Activated gamma-delta T cell treated with Interleukin-2 at 50 U/mL for 16 hours (primary cell): ENCODE measurements around the gene GPR137.

Experiments used
- DNase-seq: peaks from one replicate; pipeline ENCODE4 v3.0.0-alpha.2; 2020

GPR137 gene

DNA sequence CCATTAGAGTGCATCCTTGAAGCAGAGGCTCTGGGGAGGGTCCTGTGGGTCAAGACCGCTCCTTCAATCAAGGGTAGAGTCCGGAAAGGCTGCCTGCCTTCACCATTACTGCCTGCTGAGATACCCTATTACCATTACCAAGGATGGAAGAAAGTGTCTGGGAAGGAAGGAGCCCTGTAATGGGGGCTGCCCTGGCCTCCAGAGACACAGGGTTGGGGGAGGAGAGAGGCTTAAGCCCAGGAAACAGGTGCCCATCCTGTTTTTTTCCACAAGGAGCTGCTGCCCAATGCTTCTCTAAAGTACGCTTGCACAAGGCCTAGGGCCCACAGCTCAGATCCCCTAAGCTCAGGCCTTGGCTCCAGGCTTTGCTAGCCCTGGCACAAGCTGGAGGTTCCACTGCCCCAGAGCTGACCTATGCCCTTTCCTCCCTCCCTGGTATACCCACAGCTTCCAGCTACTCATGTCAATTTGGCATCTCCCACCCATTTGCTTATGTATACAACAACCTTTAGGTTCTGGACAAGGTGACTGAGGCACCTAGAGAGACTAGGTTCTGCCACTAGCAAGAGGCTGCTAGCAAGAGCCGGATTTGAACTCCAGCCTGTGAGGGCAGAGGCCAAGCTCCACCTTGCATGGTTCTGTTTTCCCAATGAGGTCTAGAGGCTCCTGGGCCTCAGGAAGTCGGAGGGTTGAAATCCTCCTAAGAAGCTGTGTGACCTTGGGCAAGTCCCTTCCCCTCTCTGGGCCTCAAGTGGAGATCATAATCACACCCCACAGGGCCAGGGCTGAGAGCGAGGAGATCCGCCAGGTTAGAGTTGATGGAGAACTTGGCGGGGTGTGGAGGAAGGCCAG, 35.9 kb upstream of the GPR137 start:
- no peak for DNase-seq

DNA sequence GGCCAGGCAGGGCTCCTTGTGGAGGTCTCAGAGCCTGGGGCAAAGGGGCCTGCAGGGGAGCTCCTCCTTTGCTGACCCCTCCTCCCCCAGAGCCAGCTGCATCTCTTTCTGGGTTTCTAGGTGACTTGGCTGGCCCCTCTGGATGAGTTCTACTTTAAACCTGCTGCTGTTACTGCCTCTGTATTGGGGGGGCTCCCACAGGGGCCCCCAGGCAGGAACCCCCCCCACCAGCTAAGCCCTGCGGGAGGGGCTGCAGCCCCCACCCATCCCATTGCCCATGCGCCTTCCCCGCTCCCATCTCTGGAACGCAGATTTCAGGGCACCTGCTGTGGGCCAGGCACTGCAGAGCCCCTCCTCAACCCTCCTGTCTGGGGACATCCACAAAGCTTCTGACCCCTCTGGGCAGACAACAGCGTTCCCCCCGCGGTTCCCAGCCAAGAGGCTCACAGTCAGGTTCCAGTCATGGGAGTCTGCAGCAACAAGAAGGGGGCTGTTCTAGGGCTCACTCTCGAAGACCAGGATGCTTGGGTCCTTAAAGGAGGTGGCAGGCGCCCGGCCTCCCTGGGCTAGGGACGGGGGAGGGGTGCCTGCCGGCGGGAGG, 35.1 kb upstream of the GPR137 start:
- no peak for DNase-seq

DNA sequence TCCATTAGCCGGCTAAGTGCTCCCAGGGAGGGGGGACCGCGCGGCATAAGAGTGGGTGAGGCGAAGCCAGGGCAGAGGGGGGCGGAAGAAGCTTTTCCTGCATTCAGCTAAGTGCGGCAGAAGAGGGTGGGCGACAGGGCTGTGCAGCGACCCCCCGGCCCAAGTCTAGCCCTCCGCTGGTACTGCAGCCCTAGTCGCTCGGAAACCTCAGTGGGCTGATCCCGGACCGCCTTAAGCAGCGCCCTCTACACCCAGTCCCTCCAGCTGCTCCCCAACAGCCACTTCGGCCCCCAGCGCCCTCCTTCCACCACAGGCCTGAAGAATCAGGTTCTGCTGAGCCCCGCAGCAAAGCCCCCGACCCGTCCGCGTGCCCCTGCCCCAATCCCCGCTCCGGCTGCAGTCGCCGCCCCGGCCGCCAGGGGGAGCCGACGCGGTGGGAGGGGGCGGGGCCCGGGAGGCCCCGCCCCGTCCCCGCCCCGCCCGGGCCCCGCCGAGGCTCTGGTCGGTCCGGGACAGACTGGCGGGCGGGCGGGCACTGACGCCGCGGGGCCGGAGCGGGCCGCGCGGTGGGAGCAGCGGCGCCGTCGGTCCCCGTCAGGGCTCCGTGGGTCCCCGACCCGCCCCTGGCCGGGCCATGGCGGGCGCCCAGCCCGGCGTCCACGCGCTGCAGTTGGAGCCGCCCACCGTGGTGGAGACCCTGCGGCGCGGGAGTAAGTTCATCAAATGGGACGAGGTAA, 34.5 kb upstream of the GPR137 start, which contains the start of gene PLCB3:
PLCB3 (plus strand) TSS at position 515 of the 737 bp plus-strand sequence; CDS start at position 635, 120 bp downstream.
- DNase-seq = peak; percentile 59

DNA sequence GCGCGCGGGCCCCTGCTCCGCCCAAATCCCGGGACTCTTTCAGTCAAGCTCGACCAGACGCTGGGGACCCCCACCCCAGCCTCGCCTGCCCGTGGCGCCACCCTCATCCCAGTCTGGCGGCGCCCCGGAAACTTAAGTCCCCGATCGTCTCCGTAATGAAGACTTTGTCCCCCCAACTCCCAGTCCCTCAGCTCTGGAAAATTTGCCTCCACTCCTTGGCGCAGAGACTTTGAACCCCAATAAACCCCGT, 34.0 kb upstream of the GPR137 start:
- DNase-seq = no peak

- DNase-seq = no peak
These were observed 33.4 kb upstream of the GPR137 start for GRCh38 chr11:64252003-64252872.

- no peak for DNase-seq
These were observed 32.6 kb upstream of the GPR137 start for GRCh38 chr11:64253043-64253442.

DNA sequence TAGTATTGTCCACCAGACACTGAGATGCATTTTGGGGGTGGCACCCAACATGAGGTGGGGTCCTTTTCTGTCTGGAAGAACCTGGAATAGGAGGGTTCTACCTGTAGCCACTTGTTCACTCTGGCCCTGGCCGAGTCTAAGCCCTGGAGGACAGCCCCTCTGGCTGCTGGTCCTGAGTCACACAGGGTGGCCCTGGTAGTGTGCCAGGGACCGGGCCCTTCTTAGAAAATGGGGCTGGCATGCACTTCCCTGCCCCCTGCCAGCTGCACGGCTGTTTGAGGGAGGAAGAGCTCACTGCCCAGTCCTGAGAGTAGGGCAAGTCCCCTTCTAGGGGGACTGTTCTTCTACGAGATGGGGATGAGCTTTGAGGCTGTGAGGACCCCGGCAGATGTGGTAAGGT, 32.2 kb upstream of the GPR137 start:
- no peak for DNase-seq

DNA sequence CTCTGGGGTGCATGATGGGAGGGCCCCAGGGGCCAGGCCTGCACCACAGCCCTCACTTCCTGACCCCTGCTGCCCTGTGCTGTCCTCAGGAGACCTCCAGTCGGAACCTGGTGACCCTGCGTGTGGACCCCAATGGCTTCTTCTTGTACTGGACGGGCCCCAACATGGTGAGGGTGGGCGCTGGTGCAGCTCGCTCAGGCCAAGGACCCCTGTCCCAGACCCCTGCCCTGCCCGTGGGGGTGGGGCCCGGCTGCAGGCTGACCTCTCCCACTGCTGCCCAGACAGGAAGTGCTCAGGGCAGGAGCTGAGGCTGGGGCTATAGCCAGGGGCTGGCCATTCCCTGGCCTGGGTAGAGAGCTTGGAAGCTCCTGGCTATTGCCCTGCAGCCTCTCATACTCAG, 31.3 kb upstream of the GPR137 start:
- DNase-seq = no peak

- DNase-seq = no peak
These were observed 30.2 kb upstream of the GPR137 start for GRCh38 chr11:64255135-64256128.

GRCh38 chr11:64256300-64256699, 29.3 kb upstream of the GPR137 start:
- DNase-seq = no peak

DNA sequence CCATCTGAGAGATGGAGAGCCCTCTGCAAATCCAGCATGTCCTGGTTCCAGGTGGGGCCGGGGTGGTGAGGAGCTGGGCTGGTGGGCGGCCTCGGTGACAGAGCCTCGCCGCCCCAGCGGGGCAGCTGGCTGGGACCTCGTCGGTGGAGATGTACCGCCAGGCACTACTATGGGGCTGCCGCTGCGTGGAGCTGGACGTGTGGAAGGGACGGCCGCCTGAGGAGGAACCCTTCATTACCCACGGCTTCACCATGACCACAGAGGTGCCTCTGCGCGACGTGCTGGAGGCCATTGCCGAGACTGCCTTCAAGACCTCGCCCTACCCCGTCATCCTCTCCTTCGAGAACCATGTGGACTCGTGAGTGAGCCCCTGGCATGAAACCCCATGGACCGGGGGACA, 27.3 kb upstream of the GPR137 start:
- DNase-seq = no peak

DNA sequence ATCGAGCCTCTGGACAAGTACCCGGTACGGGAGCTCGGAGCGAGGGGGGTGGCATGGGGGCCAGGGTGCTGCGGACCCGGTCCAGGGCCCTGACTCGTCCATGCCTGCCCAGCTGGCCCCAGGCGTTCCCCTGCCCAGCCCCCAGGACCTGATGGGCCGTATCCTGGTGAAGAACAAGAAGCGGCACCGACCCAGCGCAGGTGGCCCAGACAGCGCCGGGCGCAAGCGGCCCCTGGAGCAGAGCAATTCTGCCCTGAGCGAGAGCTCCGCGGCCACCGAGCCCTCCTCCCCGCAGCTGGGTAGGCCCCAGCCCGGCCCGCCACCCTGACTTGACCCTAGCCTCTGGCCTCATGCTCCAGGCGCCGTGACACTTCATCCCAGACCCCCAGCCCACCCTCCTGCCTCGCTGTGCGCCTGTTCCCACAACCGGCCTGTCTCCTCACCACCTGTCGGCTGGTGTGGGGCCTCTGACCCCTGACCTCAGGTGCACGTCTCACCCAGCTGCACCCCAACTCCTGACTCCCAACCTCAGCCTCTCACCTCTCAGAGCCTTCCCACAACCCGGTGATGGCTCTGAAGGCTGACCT, 26.6 kb upstream of the GPR137 start:
- no peak for DNase-seq

DNA sequence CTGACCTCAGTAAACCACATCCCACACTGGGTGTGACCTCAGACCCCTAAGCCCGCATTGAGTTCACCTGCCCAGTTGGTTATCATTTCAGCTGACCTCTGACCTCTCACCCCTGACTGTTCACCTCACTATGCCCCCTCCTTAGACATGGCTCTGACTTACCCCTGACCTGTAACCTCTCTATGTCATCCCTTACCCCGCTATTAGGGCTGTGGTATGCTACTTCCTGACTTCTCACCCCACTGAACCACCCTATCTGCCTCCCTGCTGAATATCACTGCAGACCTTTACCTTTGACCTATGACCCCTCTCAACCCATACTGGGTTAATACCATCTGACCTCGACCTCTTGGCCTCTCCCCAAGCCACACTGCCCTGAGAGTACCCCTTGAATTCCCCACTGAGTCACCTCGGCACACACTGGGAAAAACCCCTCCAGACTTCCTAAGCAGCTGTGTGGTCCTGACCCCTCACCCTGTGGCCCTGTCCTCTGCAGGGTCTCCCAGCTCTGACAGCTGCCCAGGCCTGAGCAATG, 26.0 kb upstream of the GPR137 start:
- DNase-seq = no peak

GRCh38 chr11:64260147-64260708, 25.4 kb upstream of the GPR137 start:
- DNase-seq = no peak

GRCh38 chr11:64261556-64262080, 24.0 kb upstream of the GPR137 start:
- DNase-seq = no peak

DNA sequence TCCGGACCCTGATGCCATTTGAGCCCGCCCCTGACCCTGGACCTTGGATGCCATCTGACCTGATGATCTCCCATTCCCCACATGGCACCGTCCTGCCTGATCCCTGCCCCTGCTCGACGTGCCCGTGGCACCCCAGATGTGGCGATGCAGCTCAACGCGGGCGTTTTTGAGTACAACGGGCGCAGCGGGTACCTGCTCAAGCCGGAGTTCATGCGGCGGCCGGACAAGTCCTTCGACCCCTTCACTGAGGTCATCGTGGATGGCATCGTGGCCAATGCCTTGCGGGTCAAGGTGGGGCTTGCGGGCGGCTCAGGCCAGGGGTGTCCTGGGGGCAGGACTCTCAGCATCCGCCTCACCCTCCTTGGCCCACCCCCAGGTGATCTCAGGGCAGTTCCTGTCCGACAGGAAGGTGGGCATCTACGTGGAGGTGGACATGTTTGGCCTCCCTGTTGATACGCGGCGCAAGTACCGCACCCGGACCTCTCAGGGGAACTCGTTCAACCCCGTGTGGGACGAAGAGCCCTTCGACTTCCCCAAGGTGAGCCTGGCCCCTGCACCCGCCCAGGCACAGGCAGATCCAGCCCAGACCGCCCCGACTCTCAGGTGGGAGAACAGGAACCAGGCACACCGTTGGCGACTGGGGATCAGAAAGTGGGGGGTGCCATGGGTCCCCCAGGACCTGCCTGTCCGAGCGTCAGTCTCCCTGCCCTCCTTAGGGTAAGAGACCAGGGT, 23.2 kb upstream of the GPR137 start:
- DNase-seq = no peak

- no peak for DNase-seq
These were observed 22.4 kb upstream of the GPR137 start for GRCh38 chr11:64263021-64263946.

GRCh38 chr11:64263947-64264317, 21.7 kb upstream of the GPR137 start:
- DNase-seq = no peak
